A673 (cell line): ENCODE measurements around the gene NEDD4L.

Experiments used
- EZH2 ChIP-seq: fragments of 200-600 bp; sonication (generic); IDR thresholded peaks from 2 replicates; pipeline ENCODE4 v1.6.1; 2017; ENCODE audit warnings: borderline replicate concordance, low read depth, mild to moderate bottlenecking, mixed read lengths, antibody characterized with exemption, low read length; ENCODE audit not compliant: poor library complexity, severe bottlenecking
- TF ChIP-seq, protein P1 (sequence below): fragments of 300-800, 200-600 bp; sonication (generic); conservative IDR thresholded peaks from 2 replicates; pipeline ENCODE4 v1.5.1; 2017; ENCODE audit warnings: low read depth, mild to moderate bottlenecking, antibody characterized with exemption, low read length, moderate library complexity, mixed read lengths

- TF ChIP-seq, protein P1, sequence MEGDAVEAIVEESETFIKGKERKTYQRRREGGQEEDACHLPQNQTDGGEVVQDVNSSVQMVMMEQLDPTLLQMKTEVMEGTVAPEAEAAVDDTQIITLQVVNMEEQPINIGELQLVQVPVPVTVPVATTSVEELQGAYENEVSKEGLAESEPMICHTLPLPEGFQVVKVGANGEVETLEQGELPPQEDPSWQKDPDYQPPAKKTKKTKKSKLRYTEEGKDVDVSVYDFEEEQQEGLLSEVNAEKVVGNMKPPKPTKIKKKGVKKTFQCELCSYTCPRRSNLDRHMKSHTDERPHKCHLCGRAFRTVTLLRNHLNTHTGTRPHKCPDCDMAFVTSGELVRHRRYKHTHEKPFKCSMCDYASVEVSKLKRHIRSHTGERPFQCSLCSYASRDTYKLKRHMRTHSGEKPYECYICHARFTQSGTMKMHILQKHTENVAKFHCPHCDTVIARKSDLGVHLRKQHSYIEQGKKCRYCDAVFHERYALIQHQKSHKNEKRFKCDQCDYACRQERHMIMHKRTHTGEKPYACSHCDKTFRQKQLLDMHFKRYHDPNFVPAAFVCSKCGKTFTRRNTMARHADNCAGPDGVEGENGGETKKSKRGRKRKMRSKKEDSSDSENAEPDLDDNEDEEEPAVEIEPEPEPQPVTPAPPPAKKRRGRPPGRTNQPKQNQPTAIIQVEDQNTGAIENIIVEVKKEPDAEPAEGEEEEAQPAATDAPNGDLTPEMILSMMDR = no peak
- no peak for TF ChIP-seq EZH2
Measured at GRCh38 chr18:58241877-58242276, 197.9 kb downstream of the NEDD4L start.
